ENCODE results near the gene LAMB3.

LAMB3 gene

GRCh38 chr1:209641832-209642172 lies 10.4 kb downstream of the LAMB3 start:
- Histone ChIP-seq H3K27me3 (ENCODE audit: insufficient read depth, low read depth) (no peaks in the 10 kb centered on the region), H3K4me3 (IDR thresholded peaks at IDR 0.05; ENCODE audit: insufficient read depth, low read depth, low read length) (no peak overlapping the region), H2AFZ (ENCODE audit: low read depth) (no peak overlapping the region), H3K36me3 (ENCODE audit: insufficient read depth) (no peaks in the 10 kb centered on the region), H3K4me1 (ENCODE audit: low read depth, poor library complexity, severe bottlenecking) (no peaks in the 10 kb centered on the region), H4K20me1 (ENCODE audit: insufficient read depth) (no peaks in the 10 kb centered on the region), H3K9ac (no peak overlapping the region), H3K79me2 (ENCODE audit: insufficient read depth, low read depth) (no peaks in the 10 kb centered on the region), H3K4me2 (no peak overlapping the region), H3K27ac (no peak overlapping the region)
- no peak for TF ChIP-seq CTCF (conservative IDR thresholded peaks at IDR 0.05; ENCODE audit: low read depth, low read length)

- no peaks in the 10 kb centered on the region for H3K79me2 ChIP-seq (ENCODE audit: insufficient read depth, low read depth)
- no peaks in the 10 kb centered on the region for H3K4me1 ChIP-seq (ENCODE audit: low read depth, poor library complexity, severe bottlenecking)
- no peak overlapping the region for H3K4me2 ChIP-seq
- no peaks in the 10 kb centered on the region for H3K36me3 ChIP-seq (ENCODE audit: insufficient read depth)
- no peaks in the 10 kb centered on the region for H4K20me1 ChIP-seq (ENCODE audit: insufficient read depth)
- no peak for TF ChIP-seq CTCF (conservative IDR thresholded peaks at IDR 0.05; ENCODE audit: low read depth, low read length)
- no peak overlapping the region for H2AFZ ChIP-seq (ENCODE audit: low read depth)
- H3K27me3 ChIP-seq (ENCODE audit: insufficient read depth, low read depth): no peaks in the 10 kb centered on the region
- H3K27ac ChIP-seq: no peak overlapping the region
- H3K4me3 ChIP-seq (IDR thresholded peaks at IDR 0.05; ENCODE audit: insufficient read depth, low read depth, low read length): no peak overlapping the region
- no peak overlapping the region for H3K9ac ChIP-seq
Observed at GRCh38 chr1:209635850-209636249, 16.4 kb downstream of the LAMB3 start.

GRCh38 chr1:209634005-209634737 lies 18.1 kb downstream of the LAMB3 start:
- Histone ChIP-seq H2AFZ (ENCODE audit: low read depth) (no peak overlapping the region), H3K4me3 (IDR thresholded peaks at IDR 0.05; ENCODE audit: insufficient read depth, low read depth, low read length) (no peak overlapping the region), H3K9ac (no peak overlapping the region), H3K79me2 (ENCODE audit: insufficient read depth, low read depth) (no peaks in the 10 kb centered on the region), H3K4me1 (ENCODE audit: low read depth, poor library complexity, severe bottlenecking) (no peaks in the 10 kb centered on the region), H3K27me3 (ENCODE audit: insufficient read depth, low read depth) (no peaks in the 10 kb centered on the region), H4K20me1 (ENCODE audit: insufficient read depth) (no peaks in the 10 kb centered on the region), H3K36me3 (ENCODE audit: insufficient read depth) (no peaks in the 10 kb centered on the region), H3K4me2 (no peak overlapping the region), H3K27ac (no peak overlapping the region)
- TF ChIP-seq CTCF (conservative IDR thresholded peaks at IDR 0.05; ENCODE audit: low read depth, low read length): no peak

GRCh38 chr1:209633335-209633997 lies 18.8 kb downstream of the LAMB3 start:
- no peak overlapping the region for H2AFZ ChIP-seq (ENCODE audit: low read depth)
- TF ChIP-seq CTCF (conservative IDR thresholded peaks at IDR 0.05; ENCODE audit: low read depth, low read length): no peak
- H3K27me3 ChIP-seq (ENCODE audit: insufficient read depth, low read depth): no peaks in the 10 kb centered on the region
- H3K4me1 ChIP-seq (ENCODE audit: low read depth, poor library complexity, severe bottlenecking): no peaks in the 10 kb centered on the region
- no peaks in the 10 kb centered on the region for H3K79me2 ChIP-seq (ENCODE audit: insufficient read depth, low read depth)
- no peak overlapping the region for H3K9ac ChIP-seq
- H3K4me2 ChIP-seq: no peak overlapping the region
- H3K4me3 ChIP-seq (IDR thresholded peaks at IDR 0.05; ENCODE audit: insufficient read depth, low read depth, low read length): no peak overlapping the region
- no peaks in the 10 kb centered on the region for H4K20me1 ChIP-seq (ENCODE audit: insufficient read depth)
- no peaks in the 10 kb centered on the region for H3K36me3 ChIP-seq (ENCODE audit: insufficient read depth)
- no peak overlapping the region for H3K27ac ChIP-seq
